NCI-H146 (cell line): ENCODE measurements around the gene HSPA1A.
"Not testable (repeated sequence)": the region's sequence is repeated elsewhere in the genome, so short reads cannot be mapped to it uniquely, and the experiment has no call there.

ENCODE experiments used
- DNase-seq: peaks from one replicate; lab custom pipeline; 2025; lab: John Stamatoyannopoulos, UW

The HSPA1A gene

DNA sequence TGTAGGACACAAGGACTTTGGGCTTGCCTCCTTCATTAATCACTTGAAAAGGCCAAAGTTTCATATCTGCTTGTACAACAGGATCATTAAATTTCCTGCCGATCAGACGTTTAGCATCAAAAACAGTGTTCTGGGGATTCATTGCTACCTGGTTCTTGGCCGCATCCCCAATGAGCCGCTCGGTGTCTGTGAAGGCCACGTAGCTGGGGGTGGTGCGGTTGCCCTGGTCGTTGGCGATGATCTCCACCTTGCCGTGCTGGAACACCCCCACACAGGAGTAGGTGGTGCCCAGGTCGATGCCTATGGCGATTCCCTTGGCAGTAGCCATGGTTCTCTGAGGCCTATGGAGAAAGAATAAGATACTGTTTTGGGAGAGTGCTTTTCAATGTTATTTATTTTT, 3.7 kb upstream of the HSPA1A start:
- DNase-seq, result no peak

GRCh38 chr6:31813465-31813849, 1.9 kb upstream of the HSPA1A start:
- no peak for DNase-seq

GRCh38 chr6:31814677-31815024, 692 bp upstream of the HSPA1A start:
- DNase-seq, result peak; percentile 97

- DNase-seq, result not testable (repeated sequence)
These were observed 2.0 kb downstream of the HSPA1A start for GRCh38 chr6:31817133-31817928.

- not testable (repeated sequence) for DNase-seq
These were observed 2.7 kb downstream of the HSPA1A start for GRCh38 chr6:31817929-31818511.

DNA sequence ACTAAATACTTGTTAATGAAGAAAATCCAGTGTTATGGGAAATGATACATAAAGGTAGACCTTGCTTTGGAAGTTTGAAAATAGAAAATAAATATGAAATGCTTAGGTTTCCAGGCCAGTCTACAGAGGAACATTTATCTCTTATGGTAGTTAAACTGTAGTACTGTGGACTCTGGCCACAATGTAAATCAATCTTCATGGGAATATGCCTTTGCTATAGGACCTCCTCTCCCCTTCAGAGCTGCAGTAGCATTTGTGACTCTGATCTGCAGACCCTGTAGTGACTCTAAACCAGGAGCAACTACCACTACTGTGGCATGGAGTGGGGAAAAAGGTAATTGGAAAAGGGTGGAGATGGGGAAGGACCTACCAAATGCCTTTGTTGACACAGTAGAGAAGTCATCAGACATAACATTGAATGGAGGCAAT, 4.5 kb downstream of the HSPA1A start:
- no peak for DNase-seq

DNA sequence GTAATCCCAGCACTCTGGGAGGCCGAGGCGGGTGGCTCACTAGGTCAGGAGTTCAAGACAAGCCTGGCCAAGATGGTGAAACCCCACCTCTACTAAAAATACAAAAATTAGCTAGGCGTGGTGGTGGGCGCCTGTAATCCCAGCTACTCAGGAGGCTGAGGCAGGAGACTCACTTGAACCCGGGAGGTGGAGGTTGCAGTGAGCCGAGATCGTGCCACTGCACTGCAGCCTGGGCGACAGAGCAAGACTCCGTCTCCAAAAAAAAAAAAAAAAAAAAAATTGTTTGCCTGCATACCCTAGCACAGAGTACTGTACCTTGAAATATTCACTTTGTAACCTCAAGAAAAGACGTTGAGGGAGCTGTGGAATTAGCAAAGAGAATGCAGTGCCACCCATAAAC, 5.1 kb downstream of the HSPA1A start:
- DNase-seq, result not testable (repeated sequence)

DNA sequence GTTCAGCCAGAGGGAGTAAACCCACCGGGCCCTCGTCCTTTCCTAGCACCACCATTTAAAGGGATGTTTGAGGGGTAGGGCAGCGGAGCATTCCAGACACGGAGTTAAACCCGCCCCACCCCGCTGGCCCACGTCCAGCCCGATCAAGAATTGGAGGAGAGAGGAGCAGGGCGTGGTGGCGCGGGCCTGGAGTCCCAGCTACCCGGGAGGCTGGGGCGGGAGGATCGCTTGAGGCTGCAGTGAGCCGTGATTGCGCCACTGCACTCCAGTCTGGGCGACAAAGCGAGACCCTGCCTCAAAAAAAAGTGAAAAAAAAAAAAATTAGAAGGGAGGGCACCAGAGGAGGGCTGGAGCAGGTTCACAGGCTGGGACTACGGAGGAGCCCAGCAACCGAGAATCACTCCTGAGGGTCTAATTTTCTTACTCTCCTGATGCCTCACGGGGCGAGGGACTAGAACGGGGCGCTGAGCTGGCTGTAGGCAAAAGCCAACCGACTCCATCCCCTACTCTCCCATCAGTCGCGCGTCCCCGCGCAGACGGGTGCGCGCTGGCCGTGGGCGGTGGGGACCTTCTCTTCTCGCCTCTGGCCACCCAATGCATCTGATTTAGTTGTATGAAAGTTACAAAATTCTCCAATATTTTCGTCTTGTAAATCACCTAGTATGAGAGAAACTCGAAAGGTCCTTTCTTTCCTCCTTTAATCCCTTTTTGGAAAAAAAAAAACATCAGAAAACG, 6.1 kb downstream of the HSPA1A start:
- DNase-seq, result peak; percentile 61

- peak; percentile 60 for DNase-seq
These were observed 6.9 kb downstream of the HSPA1A start for GRCh38 chr6:31822036-31822821.

- not testable (repeated sequence) for DNase-seq
These were observed 8.4 kb downstream of the HSPA1A start for GRCh38 chr6:31823592-31824196.

GRCh38 chr6:31825553-31825952, 10.2 kb downstream of the HSPA1A start:
- no peak for DNase-seq

- peak; percentile 82 for DNase-seq
These were observed 11.5 kb downstream of the HSPA1A start for GRCh38 chr6:31826793-31827285.

- DNase-seq, result peak; percentile 100
These were observed 12.1 kb downstream of the HSPA1A start, which contains the start of gene HSPA1B for GRCh38 chr6:31827286-31828079. HSPA1B (plus strand) TSS chr6:31827738; CDS start chr6:31827951, 213 bp downstream.

GRCh38 chr6:31829633-31830283, 14.4 kb downstream of the HSPA1A start:
- peak; percentile 31 for DNase-seq

DNA sequence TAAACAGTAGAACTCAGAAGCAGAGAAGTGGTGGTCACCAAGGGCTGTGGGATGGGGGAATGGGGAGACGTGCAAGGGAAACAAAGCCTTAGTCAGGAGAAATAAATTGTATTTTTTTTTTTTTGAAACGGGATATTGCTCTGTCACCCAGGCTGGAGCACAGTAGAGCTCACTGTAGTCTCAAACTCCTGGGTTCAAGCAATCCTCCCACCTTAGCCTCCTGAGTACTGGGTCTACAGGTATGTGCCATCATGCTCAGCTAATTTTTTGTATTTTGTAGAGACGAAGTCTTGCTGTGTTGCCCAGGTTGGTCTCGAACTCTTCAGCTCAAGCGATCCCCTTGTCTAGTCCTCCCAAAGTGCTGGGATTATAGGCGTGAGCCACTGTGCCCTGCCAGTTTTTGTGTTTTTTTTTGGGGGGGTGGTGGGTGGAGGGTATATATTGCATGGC, 15.6 kb downstream of the HSPA1A start:
- DNase-seq, result no peak

DNA sequence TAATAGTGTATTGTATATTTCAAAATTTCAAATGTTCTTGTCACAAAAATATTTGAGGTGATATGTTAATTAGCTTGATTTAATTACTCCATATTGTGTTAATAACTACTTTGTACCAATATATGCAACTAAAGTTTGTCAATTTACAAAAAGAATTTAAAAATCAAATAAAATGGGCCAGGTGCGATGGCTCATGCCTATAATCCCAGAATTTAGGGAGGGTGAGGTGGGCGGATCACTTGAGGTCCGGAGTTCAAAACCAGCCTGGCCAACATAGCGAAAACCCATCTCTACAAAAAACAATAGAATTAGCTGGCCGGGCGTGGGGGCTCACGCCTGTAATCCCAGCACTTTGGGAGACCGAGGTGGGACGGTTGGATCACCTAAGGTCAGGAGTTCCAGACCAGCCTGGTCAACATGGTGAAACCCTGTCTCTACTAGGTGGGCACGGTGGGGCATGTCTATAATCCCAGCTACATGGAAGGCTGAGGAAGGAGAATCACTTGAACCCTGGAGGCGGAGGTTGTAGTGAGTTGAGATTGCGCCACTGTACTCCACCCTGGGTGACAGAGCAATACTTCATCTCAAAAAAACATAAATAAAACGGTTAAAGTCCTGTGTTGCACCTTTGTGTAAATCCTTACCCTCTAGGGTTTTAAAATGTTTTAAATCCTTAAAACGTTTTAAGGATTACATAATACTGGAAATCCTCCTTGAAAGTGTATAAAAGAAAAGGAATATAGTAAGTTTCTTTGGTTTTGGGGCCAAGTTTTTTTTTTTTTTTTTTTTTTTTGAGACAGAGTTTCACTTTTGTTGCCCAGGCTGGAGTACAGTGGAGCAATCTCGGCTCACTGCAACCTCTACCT, 16.2 kb downstream of the HSPA1A start:
- DNase-seq, result no peak

GRCh38 chr6:31834367-31835250, 19.3 kb downstream of the HSPA1A start:
- DNase-seq, result peak; percentile 93

GRCh38 chr6:31836047-31836473, 20.7 kb downstream of the HSPA1A start:
- peak; percentile 42 for DNase-seq
